Activated CD8-positive, alpha-beta T cell treated with anti-CD3 and anti-CD28 coated beads for 36 hours (primary cell): ENCODE results near the gene TRPC5OS. TPM values are rescaled to one million over a fixed set of nuclear protein-coding genes. Genes with fewer than 3 reads are reported as not detected.

Experiments
- ATAC-seq: fragments of 200-7000 bp; cut with Tn5 transposase; one replicate; pipeline ENCODE4 v1.10.0; 2021; ENCODE audit warnings: mild to moderate bottlenecking, moderate library complexity
- CTCF ChIA-PET: fragments of 350-600 bp; sonication (Branson Sonifier 250); formaldehyde crosslinking; loops from one replicate; lab custom pipeline; 2021; ENCODE audit warnings: antibody characterized with exemption; lab: Charles Lee
- POLR2A ChIA-PET: fragments of 350-600 bp; sonication (Branson Sonifier 250); formaldehyde crosslinking; loops from one replicate; lab custom pipeline; 2021; ENCODE audit warnings: antibody characterized with exemption; lab: Charles Lee
- DNase-seq: peaks from one replicate; pipeline ENCODE4 v3.0.0-alpha.2; 2020
- H3K27ac Mint-ChIP-seq: one replicate; pipeline ENCODE4 v1.8.0; 2021; ENCODE audit warnings: mild to moderate bottlenecking, mixed read lengths
- H3K27me3 Mint-ChIP-seq: one replicate; pipeline ENCODE4 v1.8.0; 2021; ENCODE audit warnings: mixed read lengths
- H3K36me3 Mint-ChIP-seq: one replicate; pipeline ENCODE4 v1.8.0; 2021; ENCODE audit warnings: low read depth, mixed read lengths
- H3K4me1 Mint-ChIP-seq: one replicate; pipeline ENCODE4 v1.8.0; 2021; ENCODE audit warnings: low read depth, mixed read lengths
- H3K4me3 Mint-ChIP-seq: one replicate; pipeline ENCODE4 v1.8.0; 2021; ENCODE audit warnings: mild to moderate bottlenecking, moderate library complexity, mixed read lengths
- H3K9me3 Mint-ChIP-seq: one replicate; pipeline ENCODE4 v1.8.0; 2021; ENCODE audit warnings: mixed read lengths
- CTCF ChIP-seq: fragments of 200-600 bp; IDR thresholded peaks from one replicate; pipeline ENCODE4 v1.8.0; 2022; ENCODE audit warnings: antibody characterized with exemption, mild to moderate bottlenecking
- intact Hi-C: fragments of 100-400 bp; cut with micrococcal nuclease; formaldehyde crosslinking; loops from one replicate; pipeline ENCODE4 v1.10.0; 2022
- total RNA-seq, 2 experiments: library from RNA; stranded (reverse); gene quantifications; one replicate each; pipeline ENCODE4 v1.2.3, GENCODE V29; 2021

TRPC5OS gene
- total RNA-seq, 2 experiments from 2014 or later: not detected

- ATAC-seq (no peak), DNase-seq (no peak)
- ChIA-PET CTCF (no interaction called here), POLR2A (no interaction called here)
- no peaks in the 10 kb centered on the region for H3K4me1 Mint-ChIP-seq
- no peak overlapping the region for H3K4me3 Mint-ChIP-seq
- no peak for TF ChIP-seq CTCF
- H3K9me3 Mint-ChIP-seq: no peaks in the 10 kb centered on the region
- H3K27me3 Mint-ChIP-seq: no peaks in the 10 kb centered on the region
- intact Hi-C loops: no loop called here
- H3K36me3 Mint-ChIP-seq: no peaks in the 10 kb centered on the region
- H3K27ac Mint-ChIP-seq: no peak overlapping the region
Measured at GRCh38 chrX:111857534-111858060, 18.4 kb upstream of the TRPC5OS start.

GRCh38 chrX:111861605-111862004, 14.4 kb upstream of the TRPC5OS start:
- Mint-ChIP-seq H3K27me3 (no peaks in the 10 kb centered on the region), H3K4me3 (no peak overlapping the region), H3K9me3 (no peaks in the 10 kb centered on the region), H3K27ac (no peak overlapping the region), H3K36me3 (no peaks in the 10 kb centered on the region), H3K4me1 (no peaks in the 10 kb centered on the region)
- intact Hi-C loops: no loop called here
- ChIA-PET CTCF (no interaction called here), POLR2A (no interaction called here)
- no peak for ATAC-seq
- no peak for DNase-seq
- no peak for TF ChIP-seq CTCF

- ChIA-PET CTCF (no interaction called here), POLR2A (no interaction called here)
- TF ChIP-seq CTCF: no peak
- Mint-ChIP-seq H3K4me3 (no peak overlapping the region), H3K27me3 (peaks cover 5% of the 10 kb centered on the region), H3K9me3 (no peaks in the 10 kb centered on the region), H3K4me1 (peaks cover 2% of the 10 kb centered on the region), H3K27ac (no peak overlapping the region), H3K36me3 (no peaks in the 10 kb centered on the region)
- ATAC-seq: no peak
- intact Hi-C loops: no loop called here
- no peak for DNase-seq
Measured at GRCh38 chrX:111867236-111867635, 8.7 kb upstream of the TRPC5OS start.

GRCh38 chrX:111868726-111869638, 7.0 kb upstream of the TRPC5OS start:
- ChIA-PET POLR2A (no interaction called here), CTCF (interaction anchor here (1.1 to 1.7 kb wide), 2 partner anchors 14 to 175 kb away, joined by 3 to 13 read pairs; no protein-coding TSS in a partner anchor)
- H3K27ac Mint-ChIP-seq: no peak overlapping the region
- DNase-seq: no peak
- intact Hi-C loops: no loop called here
- TF ChIP-seq CTCF: no peak
- peaks cover 2% of the 10 kb centered on the region for H3K4me1 Mint-ChIP-seq
- no peaks in the 10 kb centered on the region for H3K36me3 Mint-ChIP-seq
- no peak overlapping the region for H3K4me3 Mint-ChIP-seq
- H3K27me3 Mint-ChIP-seq: peaks cover 5% of the 10 kb centered on the region
- H3K9me3 Mint-ChIP-seq: no peaks in the 10 kb centered on the region
- ATAC-seq: no peak

GRCh38 chrX:111869639-111870034, 6.3 kb upstream of the TRPC5OS start:
- H3K27me3 Mint-ChIP-seq: peaks cover 5% of the 10 kb centered on the region
- DNase-seq (peak; percentile 3), ATAC-seq (peak; percentile 73)
- TF ChIP-seq CTCF: peak; percentile 38
- ChIA-PET POLR2A (no interaction called here), CTCF (interaction anchor here (1.1 to 1.7 kb wide), 2 partner anchors 15 to 175 kb away, joined by 3 to 13 read pairs; no protein-coding TSS in a partner anchor)
- H3K27ac Mint-ChIP-seq: no peak overlapping the region
- H3K4me3 Mint-ChIP-seq: no peak overlapping the region
- no peaks in the 10 kb centered on the region for H3K9me3 Mint-ChIP-seq
- intact Hi-C loops: no loop called here
- H3K36me3 Mint-ChIP-seq: no peaks in the 10 kb centered on the region
- peaks cover 2% of the 10 kb centered on the region for H3K4me1 Mint-ChIP-seq
